Left ventricle myocardium superior (tissue), 1 donor: ENCODE data around the gene CREBBP. TPM values are rescaled to one million over a fixed set of nuclear protein-coding genes. Genes with fewer than 3 reads are reported as not detected.
A peak's percentile ranks its signal among the peaks of the same experiment; 100 is the strongest.

Experiments
- ATAC-seq: fragments of 200-7000 bp; cut with Tn5 transposase; one replicate; pipeline ENCODE4 v1.9.1; 2020; ENCODE audit warnings: mild to moderate bottlenecking, moderate library complexity
- DNase-seq: peaks from one replicate; pipeline ENCODE4 v3.0.0-alpha.2; 2020
- intact Hi-C: fragments of 100-400 bp; cut with micrococcal nuclease; formaldehyde crosslinking; loops from one replicate; pipeline ENCODE4 v1.11.0; 2022
- total RNA-seq: library from RNA; stranded (reverse); fragmentation: NEBNext Ultra II Directional; extraction: Animal tissue kit (Norgen Biotek cat#: 25700); gene quantifications from one replicate; pipeline ENCODE4 v1.2.1, GENCODE V29; 2021
- donor health status: DM: no; HTN: yes; CAD: no; lungs with severe emphysema.

The CREBBP gene
- total RNA-seq, 1 donor from 2014 or later = 40.6 TPM

DNA sequence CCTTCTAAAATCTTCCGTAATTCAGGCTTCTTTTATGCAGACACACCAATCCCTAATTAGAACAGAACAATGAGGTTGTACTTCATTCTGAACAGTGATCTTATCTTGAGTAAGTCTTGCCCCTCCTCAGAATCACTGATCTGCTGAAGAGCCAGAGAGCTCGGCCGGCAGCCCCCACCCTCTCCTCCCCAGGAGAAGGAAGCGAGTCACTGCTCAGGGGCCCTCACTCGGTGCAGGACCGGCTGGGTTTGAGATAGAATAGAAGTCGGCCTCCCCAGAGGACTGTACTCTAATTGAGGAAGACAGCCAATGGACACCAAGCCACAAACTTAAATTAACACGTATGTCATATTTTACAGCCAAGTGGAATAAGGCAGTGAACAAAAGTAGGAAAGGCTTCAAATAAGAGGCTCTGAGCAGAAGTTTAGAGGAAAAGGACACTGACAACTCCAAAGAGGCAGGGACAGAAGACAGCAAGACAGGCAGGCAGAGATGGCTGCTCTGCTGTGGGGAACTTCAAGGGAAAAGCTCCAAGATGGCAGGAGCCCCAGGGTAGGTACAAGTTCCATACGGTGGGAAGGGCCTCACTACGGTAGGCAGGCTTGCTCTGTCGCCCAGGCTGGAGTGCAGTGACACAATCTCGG, 18.6 kb downstream of the CREBBP start:
- intact Hi-C loops = no loop called here
- ATAC-seq (peak; percentile 46), DNase-seq (peak; percentile 37)

- intact Hi-C loops = no loop called here
- ATAC-seq = no peak
These were observed 20.6 kb downstream of the CREBBP start for GRCh38 chr16:3859889-3860288.

DNA sequence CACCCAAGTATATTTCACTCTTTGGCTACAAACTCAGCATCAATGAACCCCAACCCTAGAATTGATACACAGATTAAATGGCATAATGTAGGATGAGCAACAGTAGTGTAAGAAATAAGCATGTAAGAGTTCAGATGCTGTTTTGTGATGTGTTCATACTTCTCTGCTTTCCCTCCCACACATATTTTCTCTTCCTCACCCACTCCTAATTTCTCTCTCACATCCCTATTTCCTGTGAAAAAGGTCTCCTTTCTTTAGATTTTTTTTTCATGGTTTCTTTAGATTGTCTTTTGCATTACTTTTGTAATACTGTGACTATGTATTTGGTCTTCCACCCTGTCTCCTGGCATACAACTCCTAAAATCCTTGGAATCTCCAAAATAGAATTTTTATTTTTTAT, 21.7 kb downstream of the CREBBP start:
- intact Hi-C loops = no loop called here
- ATAC-seq (no peak), DNase-seq (no peak)

More at GRCh38 chr16:3859889-3860288, 20.6 kb downstream of the CREBBP start:
- DNase-seq = no peak

DNA sequence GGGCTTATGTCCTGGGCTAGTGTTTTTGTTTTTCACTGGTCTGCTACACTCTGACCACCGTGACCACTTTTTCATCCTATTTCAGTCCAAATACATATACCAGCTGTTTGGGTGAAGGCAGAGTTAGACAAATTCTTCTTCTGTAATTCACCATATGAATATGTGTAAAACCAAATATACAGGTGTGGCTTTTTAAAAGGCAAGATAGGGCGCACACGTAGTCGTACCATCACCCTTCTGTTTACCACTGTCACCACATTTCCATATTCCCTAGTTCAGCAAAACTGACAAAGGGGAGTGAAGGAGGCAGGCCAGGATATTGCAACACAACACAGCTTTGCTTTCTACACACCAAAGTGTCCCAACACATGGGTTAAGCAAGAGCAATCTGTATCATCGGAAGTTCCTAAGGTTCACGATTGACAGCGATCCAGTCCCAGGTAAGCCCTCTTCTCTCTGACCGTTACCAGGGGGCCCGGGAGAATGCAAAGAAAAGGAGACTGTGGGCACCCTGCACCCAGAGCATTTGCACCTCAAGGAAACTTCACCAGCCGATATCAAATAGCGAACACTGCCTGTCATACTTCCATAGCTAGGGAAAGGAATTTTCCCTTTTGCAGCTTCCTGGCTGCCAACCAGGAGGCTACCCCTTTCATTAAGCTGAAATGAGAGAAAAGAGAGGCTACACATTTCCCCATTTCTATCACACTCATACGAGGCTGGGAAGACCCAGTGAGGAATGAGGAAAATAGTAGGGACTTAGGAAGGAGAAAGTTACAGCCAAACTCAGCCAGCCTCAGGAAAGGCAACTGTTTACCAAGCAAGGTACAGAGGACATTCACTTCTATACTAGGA, 23.1 kb downstream of the CREBBP start:
- DNase-seq (no peak), ATAC-seq (peak; percentile 78)
- intact Hi-C loops = no loop called here

- DNase-seq (no peak), ATAC-seq (peak; percentile 44)
- intact Hi-C loops = no loop called here
These were observed 24.0 kb downstream of the CREBBP start for GRCh38 chr16:3856367-3857141.

DNA sequence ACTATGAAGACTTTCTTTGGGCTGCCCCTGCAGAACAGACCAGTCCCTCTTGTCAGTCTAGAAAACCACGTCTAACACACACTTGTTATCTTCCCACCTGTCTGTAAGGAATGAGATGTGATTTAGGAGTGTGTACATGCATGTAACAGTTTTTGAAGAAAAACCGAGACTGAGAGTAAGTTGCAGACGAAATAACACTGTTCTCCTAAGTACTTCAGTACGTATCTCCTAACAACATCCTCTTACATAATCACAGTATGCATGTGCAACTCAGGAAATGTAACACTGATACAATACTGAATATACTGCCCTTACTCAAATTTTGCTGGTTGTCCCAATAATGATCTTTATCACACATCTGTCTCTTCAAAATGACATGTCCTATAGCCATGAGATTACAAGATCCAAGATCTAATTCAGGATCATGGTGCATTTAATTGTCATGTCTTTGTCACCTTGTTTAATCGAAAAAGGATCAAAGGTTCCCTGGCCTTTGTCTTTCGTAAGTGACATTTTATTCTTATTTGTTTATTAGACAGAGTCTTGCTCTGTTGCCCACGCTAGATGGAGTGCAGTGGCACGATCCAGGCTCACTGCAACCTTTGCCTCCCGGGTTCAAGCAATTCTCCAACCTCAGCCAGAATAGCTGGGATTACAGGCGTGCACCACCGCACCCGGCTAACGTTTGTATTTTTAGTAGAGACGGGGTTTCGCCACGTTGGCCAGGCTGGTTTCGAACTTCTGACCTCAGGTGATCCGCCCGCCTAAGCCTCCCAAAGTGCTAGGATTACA, 25.6 kb downstream of the CREBBP start:
- ATAC-seq = no peak
- no peak for DNase-seq
- intact Hi-C loops = no loop called here

GRCh38 chr16:3850544-3850899, 30.0 kb downstream of the CREBBP start:
- intact Hi-C loops = no loop called here
- no peak for DNase-seq
- ATAC-seq = no peak

GRCh38 chr16:3849751-3850543, 30.6 kb downstream of the CREBBP start:
- ATAC-seq = peak; percentile 42
- intact Hi-C loops = no loop called here
- DNase-seq = no peak

DNA sequence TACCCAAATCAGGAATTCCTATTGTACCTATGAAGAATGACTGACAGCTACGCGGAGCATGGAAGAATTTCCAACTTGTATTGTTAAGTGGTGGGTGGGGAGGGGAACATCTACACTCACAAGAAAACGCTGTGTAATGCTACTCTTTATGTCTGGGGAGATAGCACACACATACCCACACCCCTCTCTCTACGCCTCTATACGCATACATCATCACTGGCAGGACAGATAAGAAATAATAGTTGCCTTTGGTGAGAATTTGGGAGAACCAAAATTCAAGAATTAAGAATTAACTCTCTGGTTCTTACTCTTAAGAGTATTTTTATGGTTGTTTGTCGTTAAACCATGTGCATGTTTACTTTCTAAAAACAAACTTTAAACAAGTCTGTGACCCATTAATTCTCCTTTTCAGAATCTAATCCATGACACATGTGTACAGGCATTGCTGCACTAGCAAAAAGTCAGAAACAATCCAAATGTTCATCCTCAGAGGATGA, 33.9 kb downstream of the CREBBP start:
- no peak for DNase-seq
- no peak for ATAC-seq
- intact Hi-C loops = no loop called here

DNA sequence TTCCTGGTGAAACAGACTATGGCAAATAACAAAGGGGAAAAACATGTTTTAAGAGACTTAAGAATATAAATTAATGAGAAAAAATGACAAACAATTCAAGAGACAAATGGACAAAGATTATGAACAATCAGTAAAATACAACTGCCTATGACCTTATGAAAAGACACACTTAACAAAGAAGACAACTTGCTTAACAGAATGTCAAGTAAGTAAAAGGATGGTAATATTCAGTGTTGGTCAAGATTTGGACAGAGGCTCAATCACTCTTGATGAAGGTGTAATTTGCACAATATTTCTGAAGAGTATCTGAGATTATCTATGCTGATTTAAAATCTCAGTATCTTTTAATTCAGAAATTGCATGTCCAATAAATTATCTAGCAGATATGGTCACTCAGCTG, 34.4 kb downstream of the CREBBP start:
- intact Hi-C loops = no loop called here
- DNase-seq (no peak), ATAC-seq (no peak)

- intact Hi-C loops = no loop called here
- no peak for DNase-seq
These were observed 37.5 kb downstream of the CREBBP start for GRCh38 chr16:3842994-3843393.

DNA sequence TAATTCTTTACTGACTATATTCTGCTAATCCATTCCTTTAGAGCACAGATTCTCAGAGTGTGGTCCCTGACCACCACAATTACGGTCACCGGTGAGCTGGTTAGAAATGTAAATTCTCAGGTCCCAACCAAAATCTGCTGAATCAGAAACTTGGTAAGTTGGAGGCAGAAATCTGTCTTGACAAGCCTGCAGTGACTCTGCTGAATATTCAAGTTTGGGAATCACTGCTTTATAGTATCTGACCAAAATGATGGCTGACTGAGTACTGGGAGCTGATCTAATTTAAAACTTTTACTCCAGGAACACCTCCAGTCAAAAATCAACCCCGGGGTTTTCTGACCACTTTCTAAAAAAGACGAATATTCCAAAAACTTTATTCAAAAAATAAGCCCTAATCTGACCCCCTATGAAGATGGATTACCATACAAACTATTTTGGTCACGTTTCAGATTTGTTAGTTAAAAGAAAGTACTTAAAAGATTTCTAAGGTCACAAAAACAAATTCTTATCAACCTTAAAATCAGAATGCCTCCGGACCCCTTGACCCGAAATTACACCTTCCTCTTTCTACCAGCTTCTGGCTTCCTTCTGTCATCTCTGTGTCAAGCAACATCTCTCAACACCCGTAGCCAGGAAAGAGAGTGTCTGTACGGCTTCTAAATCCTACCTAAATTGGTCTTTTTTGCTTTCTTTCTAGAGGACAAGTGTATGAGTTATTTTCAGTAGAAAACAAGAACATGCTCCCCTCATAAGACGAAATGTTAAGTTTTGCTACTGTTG, 38.6 kb downstream of the CREBBP start:
- intact Hi-C loops = no loop called here
- DNase-seq = no peak
- ATAC-seq = peak; percentile 27

More at GRCh38 chr16:3842994-3843393, 37.5 kb downstream of the CREBBP start:
- ATAC-seq = peak; percentile 83

DNA sequence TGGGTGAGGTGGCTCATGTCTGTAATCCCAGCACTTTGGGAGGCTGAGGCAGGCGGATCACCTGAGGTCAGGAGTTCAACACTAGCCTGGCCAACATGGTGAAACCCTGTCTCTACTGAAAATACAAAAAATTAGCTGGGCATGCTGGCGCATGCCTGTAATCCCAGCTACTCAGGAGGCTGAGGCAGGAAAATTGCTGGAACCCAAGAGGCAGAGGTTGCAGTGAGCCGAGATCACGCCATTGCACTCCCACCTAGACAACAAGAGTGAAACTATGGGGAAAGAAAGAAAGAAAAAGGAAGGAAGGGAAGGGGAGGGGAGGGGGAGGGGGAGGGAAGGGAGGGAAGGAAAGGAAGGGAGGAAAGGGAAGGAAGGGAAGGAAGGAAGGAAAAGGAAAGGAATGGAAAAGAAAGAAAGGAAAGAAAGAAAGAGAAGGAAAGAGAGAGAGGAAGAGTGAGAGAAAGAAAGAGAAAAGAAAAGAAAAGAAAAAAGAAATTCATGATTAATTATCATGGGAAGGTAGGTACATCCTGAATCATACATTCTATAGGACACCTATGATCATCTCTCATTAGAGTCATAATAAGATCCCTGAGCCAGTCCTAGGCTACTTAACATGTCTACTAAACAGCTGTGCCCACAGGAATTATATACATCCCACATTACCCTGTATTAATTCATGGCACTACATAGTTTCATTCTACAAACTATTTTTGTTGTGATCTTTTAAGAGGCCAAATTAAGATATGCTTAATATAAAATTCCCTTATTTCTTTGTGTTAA, 40.9 kb downstream of the CREBBP start:
- intact Hi-C loops = no loop called here
- DNase-seq (no peak), ATAC-seq (no peak)

GRCh38 chr16:3838600-3839401, 41.7 kb downstream of the CREBBP start:
- intact Hi-C loops = no loop called here
- DNase-seq = no peak
- ATAC-seq = no peak

- DNase-seq = no peak
- intact Hi-C loops = no loop called here
- ATAC-seq = no peak
These were observed 42.5 kb downstream of the CREBBP start for GRCh38 chr16:3837851-3838586.
